Endothelial cell of umbilical vein (primary cell): ENCODE measurements around the gene DMBX1. TPM values are rescaled to one million over a fixed set of nuclear protein-coding genes. Genes with fewer than 3 reads are reported as not detected.

ENCODE experiments used
- BruUV-seq: library from RNA; stranded (reverse); fragments of 400-500 nt; replicated peaks from 2 replicates; lab custom pipeline; 2021; lab: Mats Ljungman, UMichigan
- CTCF ChIA-PET: fragments of 300-600, 350-600 bp; sonication (Branson Sonifier 250); formaldehyde crosslinking; loops from one replicate; lab custom pipeline; 2021; ENCODE audit warnings: antibody characterized with exemption, inconsistent platforms; lab: Charles Lee
- POLR2A ChIA-PET: fragments of 300-600, 350-600 bp; sonication (Branson Sonifier 250); formaldehyde crosslinking; loops from one replicate; lab custom pipeline; 2021; ENCODE audit warnings: antibody characterized with exemption, inconsistent platforms; lab: Charles Lee
- DNase-seq: peaks from one replicate; pipeline ENCODE4 v3.0.0-alpha.2; 2011; ENCODE audit warnings: low read depth, low spot score
- FAIRE-seq: peaks from 2 replicates; lab custom pipeline; 2011; peaks lifted over from hg19 to GRCh38; lab: Jason Lieb, UNC
- H2AFZ ChIP-seq: 2 replicates; pipeline ENCODE4 v1.6.0; 2012; ENCODE audit warnings: low read depth, low read length, control low read depth, inconsistent platforms
- H3K27ac ChIP-seq: 2 replicates; pipeline ENCODE4 v1.5.1; 2011; ENCODE audit warnings: low read depth, mild to moderate bottlenecking, control low read depth, low read length, moderate library complexity; ENCODE audit not compliant: insufficient read depth
- H3K27me3 ChIP-seq, 2 experiments: 2 replicates each; pipeline versions ENCODE4 v1.6.0 to v1.6.1; 2011; ENCODE audit warnings: low read length in 2 of 2, mixed read lengths in 1 of 2; ENCODE audit not compliant: control insufficient read depth in 2 of 2, insufficient read depth in 2 of 2
- H3K36me3 ChIP-seq, 2 experiments: 2 replicates in 1 of 2; 3 replicates in 1 of 2; pipeline ENCODE4 v1.5.1; 2011; ENCODE audit warnings: low read length in 2 of 2, mild to moderate bottlenecking in 1 of 2, moderate library complexity in 1 of 2; ENCODE audit not compliant: control insufficient read depth in 2 of 2, insufficient read depth in 2 of 2; ENCODE audit errors: extremely low read depth in 1 of 2
- H3K4me1 ChIP-seq: 3 replicates; pipeline ENCODE4 v1.5.1; 2011; ENCODE audit warnings: mild to moderate bottlenecking, low read length; ENCODE audit not compliant: control insufficient read depth, insufficient read depth; ENCODE audit errors: extremely low read depth
- H3K4me2 ChIP-seq: 2 replicates; pipeline ENCODE4 v1.6.1; 2011; ENCODE audit warnings: low read length, control low read depth, mixed read lengths; ENCODE audit not compliant: insufficient read depth
- H3K4me3 ChIP-seq, 3 experiments: fragments of 200-600 bp in 1 of 3; sonication (generic), shearing (Covaris generic) in 1 of 3; replicated peaks in 1 of 3; 2 replicates each; pipeline ENCODE4 v1.5.1; 2011 to 2016; ENCODE audit warnings: control low read depth in 3 of 3, low read length in 3 of 3, mild to moderate bottlenecking in 2 of 3, inconsistent platforms in 1 of 3, low read depth in 1 of 3, moderate library complexity in 1 of 3; ENCODE audit not compliant: insufficient read depth in 1 of 3
- H3K79me2 ChIP-seq: 2 replicates; pipeline ENCODE4 v1.6.0; 2012; ENCODE audit warnings: low read length, inconsistent platforms; ENCODE audit not compliant: control insufficient read depth, insufficient read depth
- H3K9ac ChIP-seq: replicated peaks from 2 replicates; pipeline ENCODE3; 2011; ENCODE audit warnings: low read length, control low read depth; ENCODE audit not compliant: insufficient read depth; ENCODE audit errors: extremely low read depth
- H3K9me1 ChIP-seq: replicated peaks from 3 replicates; pipeline ENCODE4 v1.6.0; 2011; ENCODE audit warnings: mild to moderate bottlenecking, low read length; ENCODE audit not compliant: control insufficient read depth, insufficient read depth; ENCODE audit errors: extremely low read depth
- H3K9me3 ChIP-seq: replicated peaks from 2 replicates; pipeline ENCODE4 v1.5.1; 2012; ENCODE audit warnings: low read length, inconsistent platforms; ENCODE audit not compliant: control insufficient read depth, insufficient read depth
- H4K20me1 ChIP-seq: replicated peaks from 2 replicates; pipeline ENCODE3; 2011; ENCODE audit warnings: mild to moderate bottlenecking, low read length; ENCODE audit not compliant: control insufficient read depth, insufficient read depth; ENCODE audit errors: extremely low read depth
- CTCF ChIP-seq, 2 donors: IDR thresholded peaks; 1 replicate in 1 of 2; 2 replicates in 1 of 2; pipeline ENCODE4 v1.5.1; 2011; ENCODE audit warnings: low read length in 2 of 2, mild to moderate bottlenecking in 2 of 2, moderate library complexity in 2 of 2, control low read depth in 1 of 2, inconsistent platforms in 1 of 2, low read depth in 1 of 2; ENCODE audit not compliant: insufficient read depth in 1 of 2; ENCODE audit errors: extremely low read depth in 1 of 2
- EZH2 ChIP-seq: IDR thresholded peaks from 2 replicates; pipeline ENCODE4 v1.6.1; 2012; ENCODE audit warnings: borderline replicate concordance, low read depth, mild to moderate bottlenecking, moderate library complexity, low read length, inconsistent platforms; ENCODE audit not compliant: severe bottlenecking
- FOS ChIP-seq: IDR thresholded peaks from 2 replicates; pipeline ENCODE4 v1.6.1; 2011; ENCODE audit warnings: mild to moderate bottlenecking, low read length, moderate library complexity, borderline replicate concordance; ENCODE audit not compliant: insufficient read depth
- GATA2 ChIP-seq: IDR thresholded peaks from 2 replicates; pipeline ENCODE4 v1.7.0; 2011; ENCODE audit warnings: low read depth, mild to moderate bottlenecking, moderate library complexity, mixed read lengths, low read length; ENCODE audit not compliant: insufficient read length, insufficient read depth
- JUN ChIP-seq: IDR thresholded peaks from 2 replicates; pipeline ENCODE4 v1.6.1; 2011; ENCODE audit warnings: borderline replicate concordance, low read depth; ENCODE audit not compliant: insufficient read length, insufficient read depth
- MYC ChIP-seq: IDR thresholded peaks from one replicate; pipeline ENCODE4 v1.6.1; 2011; ENCODE audit warnings: mild to moderate bottlenecking, low read depth, low read length
- POLR2A ChIP-seq: IDR thresholded peaks from 2 replicates; pipeline ENCODE4 v1.6.1; 2012; ENCODE audit warnings: low read depth, mild to moderate bottlenecking, control low read depth, low read length
- POLR2AphosphoS5 ChIP-seq: IDR thresholded peaks from 2 replicates; pipeline ENCODE4 v1.6.1; 2012; ENCODE audit warnings: low read depth, mild to moderate bottlenecking, control low read depth, low read length, moderate library complexity; ENCODE audit not compliant: insufficient read depth
- dilution Hi-C: fragments of 300-500 bp; cut with MboI; formaldehyde crosslinking; loops from one replicate; pipeline ENCODE4 v1.15.0; 2019; ENCODE audit warnings: low sequenced_read_pairs; ENCODE audit not compliant: extremely low pct_ligation_motif_present
- intact Hi-C: fragments of 100-400 bp; cut with micrococcal nuclease; formaldehyde crosslinking; loops from one replicate; pipeline ENCODE4 v1.10.0; 2022
- polyA plus RNA-seq, 4 experiments: library from polyadenylated mRNA; depleted of rRNA in 3 of 4; stranded (reverse) in 3 of 4; unstranded in 1 of 4; fragments of >200 nt; gene quantifications; 2 replicates each; pipeline versions ENCODE4 v1.2.1 to v1.2.3, GENCODE V29; 2011 to 2012; ENCODE audit warnings: missing spikeins in 1 of 4
- total RNA-seq: library from RNA; stranded (reverse); gene quantifications from 2 replicates; pipeline ENCODE4 v1.2.3, GENCODE V29; 2021
- TF ChIP-seq, protein P1 (sequence below): IDR thresholded peaks from 2 replicates; pipeline ENCODE4 v1.6.1; 2011; ENCODE audit not compliant: insufficient read depth, insufficient read length

Gene DMBX1
- total and polyA plus RNA-seq, 2 donors (not counting 3 experiments of a cell fraction or from before 2014, with no cell fraction given) = not detected

DNA sequence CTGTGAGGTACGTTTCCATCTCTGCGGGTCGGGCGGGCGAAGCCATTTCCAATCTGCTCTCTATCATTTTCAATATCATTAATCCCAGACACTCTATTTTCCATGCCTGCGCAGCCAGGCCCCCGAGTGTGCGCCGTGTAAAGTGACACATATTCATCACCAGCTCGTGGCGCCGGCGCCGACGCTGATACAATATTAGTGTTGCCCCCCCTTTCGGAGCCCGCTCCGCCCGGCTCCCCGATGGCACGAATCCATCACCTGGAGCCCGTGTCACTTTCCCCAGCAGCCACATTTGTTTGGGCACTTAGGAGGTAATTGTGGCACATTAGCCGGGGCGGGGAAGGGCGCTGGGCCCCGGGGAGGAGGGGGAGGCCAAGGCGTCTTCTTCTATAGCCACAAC, 33.7 kb upstream of the DMBX1 start:
- DNase-seq (no peak), FAIRE-seq (no peak)
- Histone ChIP-seq H3K4me1 (no peaks in the 10 kb centered on the region), H3K4me2 (no peak overlapping the region), H3K79me2 (no peaks in the 10 kb centered on the region), H2AFZ (no peak overlapping the region), H3K4me3 (no peak overlapping the region), H3K9me3 (no peaks in the 10 kb centered on the region), H3K27ac (no peak overlapping the region), H3K9ac (no peak overlapping the region), H4K20me1 (no peaks in the 10 kb centered on the region), H3K9me1 (no peaks in the 10 kb centered on the region), H3K36me3 (no peaks in the 10 kb centered on the region), H3K27me3 (peaks cover 34 to 40% of the 10 kb centered on the region in 2 experiments)
- intact Hi-C loops = no loop called here
- dilution Hi-C loops = no loop called here
- TF ChIP-seq CTCF (IDR thresholded peaks at IDR 0.05; ENCODE audit: extremely low read depth in 1 of 2, insufficient read depth in 1 of 2, low read depth in 1 of 2, low read length in 2 of 2) (no peak), EZH2 (no peak), FOS (no peak), POLR2AphosphoS5 (no peak), POLR2A (no peak), MYC (no peak), JUN (no peak), GATA2 (no peak)
- TF ChIP-seq, protein P1, sequence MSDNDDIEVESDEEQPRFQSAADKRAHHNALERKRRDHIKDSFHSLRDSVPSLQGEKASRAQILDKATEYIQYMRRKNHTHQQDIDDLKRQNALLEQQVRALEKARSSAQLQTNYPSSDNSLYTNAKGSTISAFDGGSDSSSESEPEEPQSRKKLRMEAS = no peak
- ChIA-PET POLR2A (no interaction called here), CTCF (interaction anchor here (1.0 to 5.8 kb wide), 2 partner anchors 9 to 14 kb away, joined by 5 to 29 read pairs; no protein-coding TSS in a partner anchor)
- no TSS peak for BruUV-seq
